Psoas muscle (tissue), 8 donors: ENCODE data around the gene VLDLR. TPM values are rescaled to one million over a fixed set of nuclear protein-coding genes. Genes with fewer than 3 reads are reported as not detected.

ENCODE experiments used
- ATAC-seq, 4 donors: fragments of 200-7000 bp; cut with Tn5 transposase; one replicate each; pipeline ENCODE4 v1.9.1; 2020; ENCODE audit warnings: moderate library complexity in 3 of 4, mild to moderate bottlenecking in 2 of 4
- DNase-seq, 2 donors: peaks; one replicate each; pipeline ENCODE4 v3.0.0-alpha.2; 2020
- H3K27ac ChIP-seq: fragments of 200-600 bp; one replicate; pipeline ENCODE4 v1.8.0; 2022
- H3K27me3 ChIP-seq, 3 donors: fragments of 200-600 bp in 1 of 3; one replicate each; pipeline versions ENCODE4 v1.6.1 to v1.8.0; 2013 to 2022; ENCODE audit warnings: low read length in 2 of 3, mild to moderate bottlenecking in 2 of 3, moderate library complexity in 1 of 3; ENCODE audit not compliant: insufficient read depth in 3 of 3
- H3K36me3 ChIP-seq, 2 donors: fragments of 200-600 bp in 1 of 2; one replicate each; pipeline versions ENCODE4 v1.6.1 to v1.8.0; 2013 to 2022; ENCODE audit warnings: low read depth in 1 of 2, mild to moderate bottlenecking in 1 of 2, moderate library complexity in 1 of 2; ENCODE audit not compliant: insufficient read depth in 1 of 2
- H3K4me1 ChIP-seq: fragments of 200-600 bp; one replicate; pipeline ENCODE4 v1.8.0; 2022
- H3K4me3 ChIP-seq: fragments of 200-600 bp; one replicate; pipeline ENCODE4 v1.8.0; 2022; ENCODE audit warnings: mild to moderate bottlenecking
- H3K9me3 ChIP-seq: fragments of 200-600 bp; one replicate; pipeline ENCODE4 v1.8.0; 2022
- CTCF ChIP-seq: fragments of 200-600 bp; IDR thresholded peaks from one replicate; pipeline ENCODE4 v1.8.0; 2022; ENCODE audit warnings: antibody characterized with exemption
- WGBS, 3 donors: extraction: QIAGEN DNeasy Blood & Tissue Kit; methylation state at CpG; one replicate each; pipeline versions ENCODE4 v1.1.6 to v1.1.7; 2013; 5-methylcytosine and 5-hydroxymethylcytosine counted together
- intact Hi-C, 2 donors: fragments of 100-400 bp; cut with DNase I; formaldehyde crosslinking; loops; one replicate each; pipeline versions ENCODE4 v1.11.0 to v1.14.2; 2022
- polyA plus RNA-seq, 3 donors: library from polyadenylated mRNA; stranded (reverse); fragments of 200-250 nt; gene quantifications; one replicate each; pipeline ENCODE4 v1.2.3, GENCODE V29; 2013
- total RNA-seq, 4 donors: library from RNA; stranded (reverse); fragmentation: NEBNext Ultra II Directional in 2 of 4; extraction: Animal tissue kit (Norgen Biotek cat#: 25700) in 2 of 4; gene quantifications; one replicate each; pipeline versions ENCODE4 v1.2.1 to v1.2.4, GENCODE V29; 2021 to 2023
- donor health status: healthy with polysubstance abuse.
- donor health status: DM: no; HTN: no; CAD: no; lungs with moderate emphysema.
- donor health status: Bipolar disorder and iron deficiency.
- donor health status: healthy.
- donor health status: DM: yes; HTN: yes; CAD: no.
- donor health status: DM: no; HTN: no; CAD: no.
- donor health status: DM: no; HTN: no; CAD: no.
- donor health status: DM: yes; HTN: yes; CAD: no.

The VLDLR gene
- total and polyA plus RNA-seq, 7 donors = 7.9 to 34.4 (median 20.3) TPM

GRCh38 chr9:2628919-2629318, 7.3 kb downstream of the VLDLR start:
- Histone ChIP-seq H3K27me3 (no peaks in the 10 kb centered on the region), H3K9me3 (no peaks in the 10 kb centered on the region), H3K4me3 (no peak overlapping the region), H3K27ac (peak overlapping the region; percentile 81), H3K4me1 (peaks cover 56% of the 10 kb centered on the region), H3K36me3 (no peaks in the 10 kb centered on the region)
- intact Hi-C loops = loop anchor here (2.0 to 10.0 kb wide), 4 partner anchors 98 to 484 kb away; no protein-coding TSS in a partner anchor
- 92 to 97% (median 94%) methylated on average over 5 of the region's 5 CpGs for WGBS, 3 donors
- TF ChIP-seq CTCF = no peak
- ATAC-seq (no peak), DNase-seq (no peak)

GRCh38 chr9:2630158-2630557, 8.6 kb downstream of the VLDLR start:
- Histone ChIP-seq H3K4me3 (no peak overlapping the region), H3K4me1 (peaks cover 53% of the 10 kb centered on the region), H3K36me3 (no peaks in the 10 kb centered on the region), H3K27ac (peak overlapping the region; percentile 81), H3K27me3 (no peaks in the 10 kb centered on the region), H3K9me3 (no peaks in the 10 kb centered on the region)
- DNase-seq = no peak
- ATAC-seq = peak; percentile 73 to 89 (median 83)
- TF ChIP-seq CTCF = no peak
- 26 to 51% (median 36%) methylated on average over 2 of the region's 2 CpGs for WGBS, 3 donors
- intact Hi-C loops = no loop called here

GRCh38 chr9:2631263-2631662, 9.7 kb downstream of the VLDLR start:
- Histone ChIP-seq H3K36me3 (peaks cover 0 to 5% of the 10 kb centered on the region in 2 donors), H3K4me3 (no peak overlapping the region), H3K27ac (peak overlapping the region; percentile 3), H3K9me3 (no peaks in the 10 kb centered on the region), H3K27me3 (no peaks in the 10 kb centered on the region), H3K4me1 (peaks cover 51% of the 10 kb centered on the region)
- ATAC-seq (no peak), DNase-seq (no peak)
- TF ChIP-seq CTCF = no peak
- intact Hi-C loops = no loop called here
- 74 to 93% (median 74%) methylated on average over 1 of the region's 1 CpG for WGBS, 3 donors

GRCh38 chr9:2634153-2634552, 12.6 kb downstream of the VLDLR start:
- 26 to 30% (median 30%) methylated on average over 8 of the region's 8 CpGs for WGBS, 3 donors
- H3K4me3 ChIP-seq = no peak overlapping the region
- H3K27me3 ChIP-seq = no peaks in the 10 kb centered on the region
- DNase-seq (no peak), ATAC-seq (peak in 3 of 4 donors; percentile 44 to 45 (median 44))
- intact Hi-C loops = no loop called here
- peaks cover 53% of the 10 kb centered on the region for H3K4me1 ChIP-seq
- no peak for TF ChIP-seq CTCF
- H3K27ac ChIP-seq = peak overlapping the region; percentile 67
- H3K36me3 ChIP-seq = peaks cover 4 to 12% of the 10 kb centered on the region in 2 donors
- no peaks in the 10 kb centered on the region for H3K9me3 ChIP-seq

GRCh38 chr9:2634818-2635217, 13.2 kb downstream of the VLDLR start:
- DNase-seq = no peak
- Histone ChIP-seq H3K27me3 (no peaks in the 10 kb centered on the region), H3K4me1 (peaks cover 46% of the 10 kb centered on the region), H3K36me3 (peaks cover 4 to 13% of the 10 kb centered on the region in 2 donors), H3K27ac (peak overlapping the region; percentile 67), H3K9me3 (no peaks in the 10 kb centered on the region), H3K4me3 (no peak overlapping the region)
- intact Hi-C loops = no loop called here
- no peak for ATAC-seq
- WGBS, 3 donors = 71 to 90% (median 73%) methylated on average over 3 of the region's 3 CpGs
- no peak for TF ChIP-seq CTCF
